ENCODE results near the gene IGSF9.

DNA sequence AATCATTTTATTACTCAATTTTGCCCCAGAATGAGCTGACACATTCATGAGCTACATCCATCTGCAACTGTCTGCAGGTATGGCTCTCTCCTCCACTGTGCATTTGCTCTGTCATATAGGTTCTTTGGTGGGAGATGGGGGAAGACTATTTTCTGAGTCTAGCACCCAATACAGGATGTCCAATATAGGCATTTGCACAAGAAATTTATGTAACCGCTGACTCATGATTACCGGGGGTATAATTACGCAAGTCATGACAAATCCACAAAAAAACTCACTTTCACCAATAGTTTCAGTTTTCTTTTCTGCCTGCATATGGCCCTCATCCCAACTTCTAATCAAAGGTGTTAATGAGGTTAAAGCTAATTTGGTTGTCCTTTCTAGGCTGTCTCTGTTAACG is 65.4 kb downstream of the IGSF9 start:
- TF ChIP-seq, protein P1, sequence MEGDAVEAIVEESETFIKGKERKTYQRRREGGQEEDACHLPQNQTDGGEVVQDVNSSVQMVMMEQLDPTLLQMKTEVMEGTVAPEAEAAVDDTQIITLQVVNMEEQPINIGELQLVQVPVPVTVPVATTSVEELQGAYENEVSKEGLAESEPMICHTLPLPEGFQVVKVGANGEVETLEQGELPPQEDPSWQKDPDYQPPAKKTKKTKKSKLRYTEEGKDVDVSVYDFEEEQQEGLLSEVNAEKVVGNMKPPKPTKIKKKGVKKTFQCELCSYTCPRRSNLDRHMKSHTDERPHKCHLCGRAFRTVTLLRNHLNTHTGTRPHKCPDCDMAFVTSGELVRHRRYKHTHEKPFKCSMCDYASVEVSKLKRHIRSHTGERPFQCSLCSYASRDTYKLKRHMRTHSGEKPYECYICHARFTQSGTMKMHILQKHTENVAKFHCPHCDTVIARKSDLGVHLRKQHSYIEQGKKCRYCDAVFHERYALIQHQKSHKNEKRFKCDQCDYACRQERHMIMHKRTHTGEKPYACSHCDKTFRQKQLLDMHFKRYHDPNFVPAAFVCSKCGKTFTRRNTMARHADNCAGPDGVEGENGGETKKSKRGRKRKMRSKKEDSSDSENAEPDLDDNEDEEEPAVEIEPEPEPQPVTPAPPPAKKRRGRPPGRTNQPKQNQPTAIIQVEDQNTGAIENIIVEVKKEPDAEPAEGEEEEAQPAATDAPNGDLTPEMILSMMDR (conservative IDR thresholded peaks at IDR 0.05; ENCODE audit: low read depth in 2 of 2): no peak
- no peak for TF ChIP-seq POLR2AphosphoS5 (IDR thresholded peaks at IDR 0.05; ENCODE audit: low read depth)
- TF ChIP-seq EZH2phosphoT487 (IDR thresholded peaks at IDR 0.05; ENCODE audit: unreplicated experiment): no peak
- TF ChIP-seq EZH2 (IDR thresholded peaks at IDR 0.05; ENCODE audit: low read depth, unreplicated experiment): no peak
- TF ChIP-seq, protein P2, sequence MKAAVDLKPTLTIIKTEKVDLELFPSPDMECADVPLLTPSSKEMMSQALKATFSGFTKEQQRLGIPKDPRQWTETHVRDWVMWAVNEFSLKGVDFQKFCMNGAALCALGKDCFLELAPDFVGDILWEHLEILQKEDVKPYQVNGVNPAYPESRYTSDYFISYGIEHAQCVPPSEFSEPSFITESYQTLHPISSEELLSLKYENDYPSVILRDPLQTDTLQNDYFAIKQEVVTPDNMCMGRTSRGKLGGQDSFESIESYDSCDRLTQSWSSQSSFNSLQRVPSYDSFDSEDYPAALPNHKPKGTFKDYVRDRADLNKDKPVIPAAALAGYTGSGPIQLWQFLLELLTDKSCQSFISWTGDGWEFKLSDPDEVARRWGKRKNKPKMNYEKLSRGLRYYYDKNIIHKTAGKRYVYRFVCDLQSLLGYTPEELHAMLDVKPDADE (IDR thresholded peaks at IDR 0.05): no peak
- no peak for TF ChIP-seq JUNB (IDR thresholded peaks at IDR 0.05; ENCODE audit: unreplicated experiment)
